Neural progenitor cell (in vitro differentiated cells): Measurements from ENCODE around the gene STPG3. TPM values are rescaled to one million over a fixed set of nuclear protein-coding genes. Genes with fewer than 3 reads are reported as not detected.
A peak's percentile ranks its signal among the peaks of the same experiment; 100 is the strongest.

Experiments used
- DNase-seq: peaks from one replicate; pipeline ENCODE4 v3.0.0-alpha.2; 2016; ENCODE audit warnings: low spot score
- H2AFZ ChIP-seq: fragments of 200-600 bp; sonication (generic); replicated peaks from 2 replicates; pipeline ENCODE4 v1.6.1; 2016; ENCODE audit warnings: antibody characterized with exemption
- H3F3A ChIP-seq: fragments of 200-600 bp; sonication (generic); 2 replicates; pipeline ENCODE4 v1.6.1; 2016; ENCODE audit warnings: antibody characterized with exemption, low read depth
- H3K27ac ChIP-seq: fragments of 200-600 bp; sonication (generic); 2 replicates; pipeline ENCODE4 v1.5.1; 2016; ENCODE audit warnings: mild to moderate bottlenecking
- H3K27me3 ChIP-seq: fragments of 200-600 bp; sonication (generic); 2 replicates; pipeline ENCODE4 v1.6.1; 2016; ENCODE audit warnings: mild to moderate bottlenecking, moderate library complexity
- H3K36me3 ChIP-seq: fragments of 200-600 bp; sonication (generic); 2 replicates; pipeline ENCODE4 v1.5.1; 2016
- H3K4me1 ChIP-seq: fragments of 200-600 bp; sonication (generic); 2 replicates; pipeline ENCODE4 v1.6.1; 2016; ENCODE audit warnings: mixed run types
- H3K4me2 ChIP-seq: fragments of 200-600 bp; sonication (generic); 2 replicates; pipeline ENCODE4 v1.6.1; 2016
- H3K4me3 ChIP-seq: fragments of 200-600 bp; sonication (generic); 2 replicates; pipeline ENCODE4 v1.5.1; 2016
- H3K79me2 ChIP-seq: fragments of 200-600 bp; sonication (generic); 2 replicates; pipeline ENCODE4 v1.6.1; 2016; ENCODE audit warnings: low read depth
- H3K9ac ChIP-seq: fragments of 200-600 bp; sonication (generic); 2 replicates; pipeline ENCODE4 v1.6.1; 2016
- H3K9me3 ChIP-seq: fragments of 200-600 bp; sonication (generic); 2 replicates; pipeline ENCODE4 v1.5.1; 2016; ENCODE audit warnings: low read depth
- H4K20me1 ChIP-seq: fragments of 200-600 bp; sonication (generic); 2 replicates; pipeline ENCODE4 v1.6.1; 2016; ENCODE audit warnings: low read depth
- H3K27ac Mint-ChIP-seq: 3 replicates; pipeline ENCODE4 v1.8.0; 2021; ENCODE audit warnings: mixed read lengths
- H3K27me3 Mint-ChIP-seq: 2 replicates; pipeline ENCODE4 v1.8.0; 2022; ENCODE audit warnings: low read depth, mild to moderate bottlenecking, inconsistent platforms, moderate library complexity, mixed read lengths; ENCODE audit not compliant: insufficient read depth
- H3K36me3 Mint-ChIP-seq: 3 replicates; pipeline ENCODE4 v1.8.0; 2021; ENCODE audit warnings: mixed read lengths
- H3K4me1 Mint-ChIP-seq: 3 replicates; pipeline ENCODE4 v1.8.0; 2021; ENCODE audit warnings: mixed read lengths
- H3K4me3 Mint-ChIP-seq: 3 replicates; pipeline ENCODE4 v1.8.0; 2021; ENCODE audit warnings: mild to moderate bottlenecking, moderate library complexity, mixed read lengths
- H3K9me3 Mint-ChIP-seq: 3 replicates; pipeline ENCODE4 v1.8.0; 2020; ENCODE audit warnings: mixed read lengths
- CTCF ChIP-seq: fragments of 200-600 bp; sonication (generic); IDR thresholded peaks from 2 replicates; pipeline ENCODE4 v1.5.1; 2017; ENCODE audit warnings: antibody characterized with exemption, mild to moderate bottlenecking
- EZH2 ChIP-seq: fragments of 200-600 bp; sonication (generic); IDR thresholded peaks from 2 replicates; pipeline ENCODE4 v1.6.1; 2017; ENCODE audit warnings: antibody characterized with exemption, mild to moderate bottlenecking, moderate library complexity
- EZH2phosphoT487 ChIP-seq: fragments of 200-600 bp; sonication (generic); IDR thresholded peaks from 2 replicates; pipeline ENCODE4 v1.6.1; 2017; ENCODE audit warnings: antibody characterized with exemption
- total RNA-seq: library from RNA; depleted of rRNA; stranded (reverse); fragments of >200 nt; gene quantifications from 2 replicates; pipeline ENCODE4 v1.2.3, GENCODE V29; 2015; ENCODE audit warnings: low replicate concordance

Gene STPG3
- total RNA-seq, 1 donor from 2014 or later: not detected

GRCh38 chr9:137223078-137223970, 27.8 kb upstream of the STPG3 start:
- Histone ChIP-seq H4K20me1 (no peaks in the 10 kb centered on the region), H3K79me2 (no peaks in the 10 kb centered on the region), H3K4me1 (peaks cover 13% of the 10 kb centered on the region), H3K4me3 (peak overlapping the region; percentile 65), H3K9ac (peak overlapping the region; percentile 66), H3F3A (peaks cover 12% of the 10 kb centered on the region), H2AFZ (peak overlapping the region; percentile 29), H3K36me3 (no peaks in the 10 kb centered on the region), H3K9me3 (no peaks in the 10 kb centered on the region), H3K27me3 (peaks cover 25% of the 10 kb centered on the region), H3K4me2 (peak overlapping the region; percentile 81), H3K27ac (no peak overlapping the region)
- H3K9me3 Mint-ChIP-seq: no peaks in the 10 kb centered on the region
- DNase-seq: peak; percentile 98
- no peak overlapping the region for H3K27ac Mint-ChIP-seq
- peaks cover 3% of the 10 kb centered on the region for H3K4me1 Mint-ChIP-seq
- H3K36me3 Mint-ChIP-seq: no peaks in the 10 kb centered on the region
- TF ChIP-seq EZH2phosphoT487 (peak; percentile 3), CTCF (no peak), EZH2 (peak; percentile 62)
- H3K27me3 Mint-ChIP-seq: peaks cover 6% of the 10 kb centered on the region
- peak overlapping the region; percentile 87 for H3K4me3 Mint-ChIP-seq

GRCh38 chr9:137224830-137225694, 26.0 kb upstream of the STPG3 start, which contains the start of gene CYSRT1:
Gene CYSRT1, plus strand, starts transcription at chr9:137225174. Its CDS starts 448 bp downstream, at chr9:137225622.
- H3K4me1 ChIP-seq: peaks cover 13% of the 10 kb centered on the region
- peak within 1 kb of the TSS; percentile 65 for H3K4me3 ChIP-seq
- H3F3A ChIP-seq: peaks cover 12% of the 10 kb centered on the region
- DNase-seq: no peak
- H3K36me3 ChIP-seq: no peaks in the 10 kb centered on the region
- H3K27me3 ChIP-seq: peaks cover 25% of the 10 kb centered on the region
- H2AFZ ChIP-seq: no peak within 1 kb of the TSS
- Mint-ChIP-seq H3K36me3 (no peaks in the 10 kb centered on the region), H3K4me1 (peaks cover 3% of the 10 kb centered on the region), H3K9me3 (no peaks in the 10 kb centered on the region), H3K27ac (no peak within 1 kb of the TSS), H3K27me3 (peaks cover 6% of the 10 kb centered on the region), H3K4me3 (peak within 1 kb of the TSS; percentile 87)
- peak within 1 kb of the TSS; percentile 81 for H3K4me2 ChIP-seq
- no peaks in the 10 kb centered on the region for H3K79me2 ChIP-seq
- no peaks in the 10 kb centered on the region for H3K9me3 ChIP-seq
- H3K27ac ChIP-seq: no peak within 1 kb of the TSS
- H3K9ac ChIP-seq: peak within 1 kb of the TSS; percentile 66
- no peaks in the 10 kb centered on the region for H4K20me1 ChIP-seq
- TF ChIP-seq EZH2 (no peak), EZH2phosphoT487 (no peak), CTCF (no peak)

GRCh38 chr9:137225699-137226331, 25.3 kb upstream of the STPG3 start:
- Mint-ChIP-seq H3K27ac (no peak overlapping the region), H3K4me3 (peak overlapping the region; percentile 55), H3K36me3 (no peaks in the 10 kb centered on the region), H3K4me1 (peaks cover 3% of the 10 kb centered on the region), H3K27me3 (peaks cover 6% of the 10 kb centered on the region), H3K9me3 (no peaks in the 10 kb centered on the region)
- no peak overlapping the region for H2AFZ ChIP-seq
- H3K4me3 ChIP-seq: no peak overlapping the region
- peaks cover 12% of the 10 kb centered on the region for H3F3A ChIP-seq
- H4K20me1 ChIP-seq: no peaks in the 10 kb centered on the region
- no peak overlapping the region for H3K4me2 ChIP-seq
- peaks cover 22% of the 10 kb centered on the region for H3K27me3 ChIP-seq
- H3K79me2 ChIP-seq: no peaks in the 10 kb centered on the region
- H3K36me3 ChIP-seq: no peaks in the 10 kb centered on the region
- no peaks in the 10 kb centered on the region for H3K9me3 ChIP-seq
- DNase-seq: no peak
- peaks cover 13% of the 10 kb centered on the region for H3K4me1 ChIP-seq
- no peak overlapping the region for H3K27ac ChIP-seq
- H3K9ac ChIP-seq: no peak overlapping the region
- TF ChIP-seq EZH2phosphoT487: no peak
- no peak for TF ChIP-seq EZH2
- TF ChIP-seq CTCF: no peak
